ENCODE results near the gene D2HGDH. TPM values are rescaled to one million over a fixed set of nuclear protein-coding genes. Genes with fewer than 3 reads are reported as not detected.
A peak's percentile ranks its signal among the peaks of the same experiment; 100 is the strongest.

The D2HGDH gene
- total and polyA plus RNA-seq, 2 of the 13 experiments (the other 11 are each of a cell fraction or from before 2014, with no cell fraction given): 19.2 to 20.3 TPM

DNA sequence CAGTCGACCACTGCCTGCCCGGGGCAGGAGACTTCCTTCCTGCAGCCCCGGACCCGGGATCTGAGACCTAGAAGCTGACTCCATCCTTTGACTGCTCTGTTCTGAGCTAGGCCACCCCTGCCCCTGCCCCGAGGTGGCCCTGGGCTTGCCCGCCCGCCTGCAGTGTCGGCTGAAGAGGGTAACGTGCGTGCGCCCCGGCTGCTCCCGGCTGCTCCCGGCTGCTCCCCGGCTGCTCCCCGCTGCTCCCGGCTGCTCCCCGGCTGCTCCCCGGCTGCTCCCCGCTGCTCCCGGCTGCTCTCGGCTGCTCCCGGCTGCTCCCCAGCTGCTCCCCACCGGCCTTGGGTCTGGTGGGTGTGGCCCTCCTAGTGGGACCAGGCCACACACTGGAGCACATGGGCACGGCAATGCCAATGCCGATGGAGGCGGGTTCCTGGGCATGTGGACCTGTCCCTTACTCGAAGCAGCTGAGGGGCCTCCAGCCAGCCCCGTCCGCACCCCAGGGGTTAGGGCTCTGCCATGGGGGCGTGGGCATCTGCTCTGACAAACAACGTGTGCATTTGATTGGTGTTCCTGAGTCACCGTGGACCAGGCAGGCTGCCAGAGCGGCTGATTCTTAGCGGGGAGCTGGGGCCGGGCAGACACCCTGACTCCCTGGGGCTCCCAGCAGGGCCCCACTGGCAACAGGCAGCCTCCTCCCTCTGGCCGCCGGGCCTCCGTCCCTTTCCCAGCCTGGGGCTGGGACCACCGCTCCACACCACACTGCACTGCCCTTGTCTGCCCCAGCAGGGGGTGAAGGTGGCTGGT is 40.2 kb downstream of the D2HGDH start (continued):
- peak; percentile 86; the same call in 1 of the 2 replicates for TF ChIP-seq ZNF780A (CRISPR knock-in tag; IDR thresholded peaks at IDR 0.05)
- no peak for TF ChIP-seq RNF2 (conservative IDR thresholded peaks at IDR 0.05; ENCODE audit: low read depth)
- TF ChIP-seq, protein P1, sequence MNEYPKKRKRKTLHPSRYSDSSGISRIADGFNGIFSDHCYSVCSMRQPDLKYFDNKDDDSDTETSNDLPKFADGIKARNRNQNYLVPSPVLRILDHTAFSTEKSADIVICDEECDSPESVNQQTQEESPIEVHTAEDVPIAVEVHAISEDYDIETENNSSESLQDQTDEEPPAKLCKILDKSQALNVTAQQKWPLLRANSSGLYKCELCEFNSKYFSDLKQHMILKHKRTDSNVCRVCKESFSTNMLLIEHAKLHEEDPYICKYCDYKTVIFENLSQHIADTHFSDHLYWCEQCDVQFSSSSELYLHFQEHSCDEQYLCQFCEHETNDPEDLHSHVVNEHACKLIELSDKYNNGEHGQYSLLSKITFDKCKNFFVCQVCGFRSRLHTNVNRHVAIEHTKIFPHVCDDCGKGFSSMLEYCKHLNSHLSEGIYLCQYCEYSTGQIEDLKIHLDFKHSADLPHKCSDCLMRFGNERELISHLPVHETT (CRISPR knock-in tag; conservative IDR thresholded peaks at IDR 0.05): no peak
- no peak for TF ChIP-seq ZNF382 (CRISPR knock-in tag; IDR thresholded peaks at IDR 0.05; ENCODE audit: borderline replicate concordance)
- TF ChIP-seq, protein P2, sequence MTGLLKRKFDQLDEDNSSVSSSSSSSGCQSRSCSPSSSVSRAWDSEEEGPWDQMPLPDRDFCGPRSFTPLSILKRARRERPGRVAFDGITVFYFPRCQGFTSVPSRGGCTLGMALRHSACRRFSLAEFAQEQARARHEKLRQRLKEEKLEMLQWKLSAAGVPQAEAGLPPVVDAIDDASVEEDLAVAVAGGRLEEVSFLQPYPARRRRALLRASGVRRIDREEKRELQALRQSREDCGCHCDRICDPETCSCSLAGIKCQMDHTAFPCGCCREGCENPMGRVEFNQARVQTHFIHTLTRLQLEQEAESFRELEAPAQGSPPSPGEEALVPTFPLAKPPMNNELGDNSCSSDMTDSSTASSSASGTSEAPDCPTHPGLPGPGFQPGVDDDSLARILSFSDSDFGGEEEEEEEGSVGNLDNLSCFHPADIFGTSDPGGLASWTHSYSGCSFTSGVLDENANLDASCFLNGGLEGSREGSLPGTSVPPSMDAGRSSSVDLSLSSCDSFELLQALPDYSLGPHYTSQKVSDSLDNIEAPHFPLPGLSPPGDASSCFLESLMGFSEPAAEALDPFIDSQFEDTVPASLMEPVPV (CRISPR knock-in tag; IDR thresholded peaks at IDR 0.05): peak; percentile 81; the same call in 1 of the 2 replicates
- no peak for TF ChIP-seq LBX2 (CRISPR knock-in tag; IDR thresholded peaks at IDR 0.05; ENCODE audit: borderline replicate concordance)
- TF ChIP-seq, protein P3, sequence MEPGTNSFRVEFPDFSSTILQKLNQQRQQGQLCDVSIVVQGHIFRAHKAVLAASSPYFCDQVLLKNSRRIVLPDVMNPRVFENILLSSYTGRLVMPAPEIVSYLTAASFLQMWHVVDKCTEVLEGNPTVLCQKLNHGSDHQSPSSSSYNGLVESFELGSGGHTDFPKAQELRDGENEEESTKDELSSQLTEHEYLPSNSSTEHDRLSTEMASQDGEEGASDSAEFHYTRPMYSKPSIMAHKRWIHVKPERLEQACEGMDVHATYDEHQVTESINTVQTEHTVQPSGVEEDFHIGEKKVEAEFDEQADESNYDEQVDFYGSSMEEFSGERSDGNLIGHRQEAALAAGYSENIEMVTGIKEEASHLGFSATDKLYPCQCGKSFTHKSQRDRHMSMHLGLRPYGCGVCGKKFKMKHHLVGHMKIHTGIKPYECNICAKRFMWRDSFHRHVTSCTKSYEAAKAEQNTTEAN (CRISPR knock-in tag; conservative IDR thresholded peaks at IDR 0.05): peak; percentile 63; the same call in 1 of the 2 replicates
- 0 out of 2 replicates have a peak, but pooled peaks have one; percentile 15 for TF ChIP-seq YEATS2 (CRISPR knock-in tag; IDR thresholded peaks at IDR 0.05; ENCODE audit: borderline replicate concordance)
- no peak for TF ChIP-seq PAX8 (CRISPR knock-in tag; IDR thresholded peaks at IDR 0.05; ENCODE audit: borderline replicate concordance)
- TF ChIP-seq HNF1B (CRISPR knock-in tag; IDR thresholded peaks at IDR 0.05): peak; percentile 44; the same call in 1 of the 2 replicates
- TF ChIP-seq ZNF558 (CRISPR knock-in tag; IDR thresholded peaks at IDR 0.05; ENCODE audit: borderline replicate concordance): peak; percentile 64; the same call in 1 of the 2 replicates
- TF ChIP-seq ZNF883 (CRISPR knock-in tag; IDR thresholded peaks at IDR 0.05; ENCODE audit: not compliant biosample characterization): no peak
- TF ChIP-seq, protein P4, sequence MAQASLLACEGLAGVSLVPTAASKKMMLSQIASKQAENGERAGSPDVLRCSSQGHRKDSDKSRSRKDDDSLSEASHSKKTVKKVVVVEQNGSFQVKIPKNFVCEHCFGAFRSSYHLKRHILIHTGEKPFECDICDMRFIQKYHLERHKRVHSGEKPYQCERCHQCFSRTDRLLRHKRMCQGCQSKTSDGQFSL (CRISPR knock-in tag; IDR thresholded peaks at IDR 0.05): 0 out of 2 replicates have a peak, but pooled peaks have one; percentile 42
- 0 out of 2 replicates have a peak, but pooled peaks have one; percentile 11 for TF ChIP-seq ZNF546 (CRISPR knock-in tag; conservative IDR thresholded peaks at IDR 0.05)
- no peak for TF ChIP-seq ZSCAN30 (CRISPR knock-in tag; IDR thresholded peaks at IDR 0.05)
- TF ChIP-seq ZNF672 (CRISPR knock-in tag; IDR thresholded peaks at IDR 0.05): no peak
- TF ChIP-seq XRCC5 (optimal IDR thresholded peaks at IDR 0.05; ENCODE audit: low read length): peak; percentile 41
- TF ChIP-seq, protein P5, sequence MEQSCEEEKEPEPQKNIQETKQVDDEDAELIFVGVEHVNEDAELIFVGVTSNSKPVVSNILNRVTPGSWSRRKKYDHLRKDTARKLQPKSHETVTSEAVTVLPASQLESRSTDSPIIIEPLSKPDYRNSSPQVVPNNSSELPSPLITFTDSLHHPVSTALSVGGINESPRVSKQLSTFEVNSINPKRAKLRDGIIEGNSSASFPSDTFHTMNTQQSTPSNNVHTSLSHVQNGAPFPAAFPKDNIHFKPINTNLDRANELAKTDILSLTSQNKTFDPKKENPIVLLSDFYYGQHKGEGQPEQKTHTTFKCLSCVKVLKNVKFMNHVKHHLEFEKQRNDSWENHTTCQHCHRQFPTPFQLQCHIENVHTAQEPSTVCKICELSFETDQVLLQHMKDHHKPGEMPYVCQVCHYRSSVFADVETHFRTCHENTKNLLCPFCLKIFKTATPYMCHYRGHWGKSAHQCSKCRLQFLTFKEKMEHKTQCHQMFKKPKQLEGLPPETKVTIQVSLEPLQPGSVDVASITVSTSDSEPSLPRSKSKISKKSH (CRISPR knock-in tag; IDR thresholded peaks at IDR 0.05; ENCODE audit: borderline replicate concordance): no peak

All from HepG2 (cell line).